Lung (tissue), 12 donors: ENCODE data around the gene NAT14. TPM values are rescaled to one million over a fixed set of nuclear protein-coding genes. Genes with fewer than 3 reads are reported as not detected.

Experiments
- ATAC-seq: fragments of 200-7000 bp; cut with Tn5 transposase; one replicate; pipeline ENCODE4 v1.9.1; 2020; ENCODE audit warnings: moderate number of reproducible peaks; ENCODE audit not compliant: insufficient read depth, low FRiP score
- DNase-seq, 3 donors: peaks; one replicate each; pipeline ENCODE4 v3.0.0-alpha.2; 2013 to 2017
- H3K27ac ChIP-seq, 2 donors: one replicate each; pipeline ENCODE4 v1.5.1; 2013; ENCODE audit warnings: mild to moderate bottlenecking in 2 of 2, moderate library complexity in 2 of 2, control low read depth in 1 of 2, inconsistent platforms in 1 of 2, low read depth in 1 of 2, low read length in 1 of 2
- H3K27me3 ChIP-seq, 3 donors: one replicate each; pipeline ENCODE4 v1.5.1; 2013; ENCODE audit warnings: low read length in 2 of 3; ENCODE audit not compliant: control insufficient read depth in 3 of 3, insufficient read depth in 3 of 3
- H3K36me3 ChIP-seq, 4 donors: one replicate each; pipeline ENCODE4 v1.5.1; 2013; ENCODE audit warnings: low read length in 4 of 4, mild to moderate bottlenecking in 1 of 4, moderate library complexity in 1 of 4; ENCODE audit not compliant: control insufficient read depth in 4 of 4, insufficient read depth in 4 of 4
- H3K4me1 ChIP-seq, 5 donors: one replicate each; pipeline ENCODE4 v1.5.1; 2013; ENCODE audit warnings: low read length in 5 of 5, mild to moderate bottlenecking in 2 of 5, moderate library complexity in 1 of 5; ENCODE audit not compliant: control insufficient read depth in 5 of 5, insufficient read depth in 5 of 5
- H3K4me3 ChIP-seq: one replicate; pipeline ENCODE4 v1.5.1; 2013; ENCODE audit warnings: mild to moderate bottlenecking, control low read depth, moderate library complexity
- H3K9ac ChIP-seq, 2 donors: one replicate each; pipeline ENCODE4 v1.5.1; 2013; ENCODE audit warnings: low read length in 2 of 2, control low read depth in 1 of 2; ENCODE audit not compliant: insufficient read depth in 1 of 2
- H3K9me3 ChIP-seq, 4 donors: one replicate each; pipeline ENCODE4 v1.5.1; 2013; ENCODE audit warnings: low read length in 3 of 4, mild to moderate bottlenecking in 1 of 4, moderate library complexity in 1 of 4; ENCODE audit not compliant: control insufficient read depth in 4 of 4, insufficient read depth in 3 of 4
- WGBS, 2 donors: extraction: QIAGEN DNeasy Blood & Tissue Kit; methylation state at CpG; one replicate each; pipeline ENCODE4 v1.1.7; 2013; 5-methylcytosine and 5-hydroxymethylcytosine counted together
- polyA plus RNA-seq, 2 donors: library from polyadenylated mRNA; stranded (reverse); fragments of 200-250 nt; gene quantifications; one replicate each; pipeline ENCODE4 v1.2.1, GENCODE V29; 2013
- total RNA-seq, 2 donors: library from RNA; depleted of rRNA in 1 of 2; stranded (reverse); fragments of >200 nt in 1 of 2; gene quantifications; one replicate each; pipeline ENCODE4 v1.2.1, GENCODE V29; 2014 to 2021
- TF ChIP-seq, protein P1 (sequence below): IDR thresholded peaks from 2 replicates; pipeline ENCODE4 v1.5.1; 2012; ENCODE audit warnings: mild to moderate bottlenecking; ENCODE audit errors: control extremely low read depth, extremely low read depth
- donor health status: control.
- donor health status: control.
- donor health status: Bipolar disorder and iron deficiency.
- donor health status: healthy.
- donor health status: DM: yes; HTN: yes; CAD: no.

Gene NAT14
- total and polyA plus RNA-seq, 4 donors: 17.7 to 46.2 (median 33.2) TPM

DNA sequence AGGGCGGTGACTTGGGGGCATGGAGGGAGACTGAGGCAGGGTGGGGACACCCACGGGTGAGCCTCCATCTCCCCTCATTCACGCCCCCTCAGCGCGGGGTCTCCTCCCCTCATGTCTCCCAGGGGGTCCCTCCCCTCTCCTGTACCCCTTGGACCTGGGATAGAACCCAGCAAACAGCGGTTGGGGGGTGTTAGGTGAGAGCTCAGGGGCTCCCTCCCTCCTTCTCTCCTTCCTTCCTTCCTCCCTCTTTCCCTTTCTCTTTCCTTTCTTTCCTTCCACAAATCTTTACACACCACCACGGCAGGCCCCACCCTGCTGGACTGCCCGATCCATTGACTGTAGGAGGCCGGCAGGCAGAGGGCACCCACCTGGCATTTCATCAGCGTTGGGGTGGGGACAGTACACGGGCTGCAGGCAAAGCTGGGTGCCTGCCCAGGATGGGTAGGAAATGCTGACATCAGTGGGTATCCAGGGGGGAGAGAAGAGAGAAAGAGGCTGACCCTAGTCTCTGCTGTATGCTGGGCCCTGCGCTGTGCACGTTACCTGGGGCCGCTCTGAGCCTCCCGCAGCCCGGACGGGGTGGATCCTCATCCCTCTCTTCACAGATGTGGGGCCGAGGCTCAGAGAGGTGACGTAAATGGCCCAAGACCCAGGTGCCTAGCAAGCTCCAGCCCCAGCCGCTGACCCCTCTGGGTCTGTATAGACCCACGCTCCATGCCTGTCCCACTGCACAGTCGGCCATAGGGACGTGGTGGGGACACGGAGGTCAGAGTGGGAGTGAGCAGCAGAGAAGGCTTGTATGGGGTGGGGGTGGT is 6.8 kb downstream of the NAT14 start:
- Histone ChIP-seq H3K27me3 (peaks cover 0 to 3% (median 0%) of the 10 kb centered on the region in 3 donors), H3K9me3 (peaks cover 0 to 2% (median 0%) of the 10 kb centered on the region in 4 donors)

DNA sequence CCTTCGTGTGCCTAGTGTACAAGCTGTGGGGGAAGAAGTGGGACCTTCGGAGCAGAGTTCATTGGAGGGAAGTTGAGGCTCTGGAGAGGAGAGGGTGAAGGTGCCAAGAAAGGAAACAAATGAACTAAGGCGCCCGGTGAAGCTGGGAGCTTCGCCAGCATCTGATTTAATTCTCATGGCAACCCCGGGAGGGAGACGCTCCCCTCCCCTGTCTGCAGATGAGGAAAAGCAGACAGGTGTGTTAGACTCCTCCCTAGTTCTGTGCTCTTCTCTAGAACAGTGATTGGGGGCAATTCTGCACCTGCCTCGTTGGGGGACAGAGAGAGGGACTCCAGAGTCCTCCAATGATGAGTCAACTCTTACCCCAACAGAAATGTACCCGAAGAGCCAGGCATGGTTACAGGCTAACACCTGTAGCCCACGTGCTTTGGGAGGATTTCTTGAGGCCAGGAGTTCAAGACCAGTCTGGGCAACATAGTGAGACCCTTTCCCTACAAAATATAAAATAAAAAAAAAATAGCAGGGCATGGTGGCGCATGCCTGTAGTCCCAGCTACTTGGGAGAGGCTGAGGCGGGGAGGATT is 7.5 kb downstream of the NAT14 start:
- DNase-seq (no peak), ATAC-seq (no peak)
- Histone ChIP-seq H3K9ac (no peak overlapping the region), H3K4me1 (peaks cover 0 to 24% (median 8%) of the 10 kb centered on the region in 5 donors), H3K36me3 (no peaks in the 10 kb centered on the region), H3K4me3 (no peak overlapping the region), H3K9me3 (peaks cover 0 to 2% (median 0%) of the 10 kb centered on the region in 4 donors), H3K27me3 (peaks cover 0 to 3% (median 0%) of the 10 kb centered on the region in 3 donors), H3K27ac (no peak overlapping the region)
- WGBS, 2 donors: 52 to 53% methylated on average over 12 of the region's 12 CpGs
- TF ChIP-seq, protein P1, sequence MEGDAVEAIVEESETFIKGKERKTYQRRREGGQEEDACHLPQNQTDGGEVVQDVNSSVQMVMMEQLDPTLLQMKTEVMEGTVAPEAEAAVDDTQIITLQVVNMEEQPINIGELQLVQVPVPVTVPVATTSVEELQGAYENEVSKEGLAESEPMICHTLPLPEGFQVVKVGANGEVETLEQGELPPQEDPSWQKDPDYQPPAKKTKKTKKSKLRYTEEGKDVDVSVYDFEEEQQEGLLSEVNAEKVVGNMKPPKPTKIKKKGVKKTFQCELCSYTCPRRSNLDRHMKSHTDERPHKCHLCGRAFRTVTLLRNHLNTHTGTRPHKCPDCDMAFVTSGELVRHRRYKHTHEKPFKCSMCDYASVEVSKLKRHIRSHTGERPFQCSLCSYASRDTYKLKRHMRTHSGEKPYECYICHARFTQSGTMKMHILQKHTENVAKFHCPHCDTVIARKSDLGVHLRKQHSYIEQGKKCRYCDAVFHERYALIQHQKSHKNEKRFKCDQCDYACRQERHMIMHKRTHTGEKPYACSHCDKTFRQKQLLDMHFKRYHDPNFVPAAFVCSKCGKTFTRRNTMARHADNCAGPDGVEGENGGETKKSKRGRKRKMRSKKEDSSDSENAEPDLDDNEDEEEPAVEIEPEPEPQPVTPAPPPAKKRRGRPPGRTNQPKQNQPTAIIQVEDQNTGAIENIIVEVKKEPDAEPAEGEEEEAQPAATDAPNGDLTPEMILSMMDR: no peak

More for the DNA sequence above, 6.8 kb downstream of the NAT14 start:
- Histone ChIP-seq H3K9ac (no peak overlapping the region), H3K4me3 (no peak overlapping the region), H3K4me1 (peaks cover 0 to 31% (median 8%) of the 10 kb centered on the region in 5 donors), H3K36me3 (no peaks in the 10 kb centered on the region), H3K27ac (no peak overlapping the region)
- TF ChIP-seq, protein P1: no peak
- ATAC-seq (no peak), DNase-seq (no peak)
- 74 to 77% methylated on average over 24 of the region's 24 CpGs for WGBS, 2 donors

DNA sequence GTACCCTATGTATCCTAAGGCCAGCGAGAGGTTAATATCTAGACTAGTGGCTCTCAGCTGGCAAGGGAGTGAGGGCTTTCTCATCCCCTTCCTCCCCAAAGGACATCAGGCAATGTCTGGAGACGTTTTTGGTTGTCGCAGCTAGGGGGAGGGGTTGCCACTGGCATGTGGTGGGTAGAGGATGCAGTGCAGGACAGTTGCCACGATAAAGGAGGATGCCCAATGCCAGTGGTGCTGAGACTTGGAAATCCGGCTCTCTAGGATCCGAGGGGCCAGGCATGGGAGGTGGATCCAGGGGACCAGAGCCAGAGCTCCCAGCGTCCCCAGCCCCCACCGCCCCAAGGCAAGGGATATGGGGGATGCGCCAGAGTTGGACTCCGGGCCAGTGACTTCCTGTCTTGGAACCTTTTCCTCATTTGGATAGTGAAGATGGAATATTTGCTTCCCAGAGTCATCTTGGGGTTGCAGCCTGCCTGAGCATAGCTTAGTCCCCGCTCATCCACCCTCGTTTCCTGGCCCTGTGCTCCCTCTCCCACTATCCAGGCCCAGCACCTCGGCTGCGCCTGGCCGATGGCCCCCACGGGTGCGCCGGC is 8.2 kb downstream of the NAT14 start:
- no peaks in the 10 kb centered on the region for H3K36me3 ChIP-seq
- DNase-seq (peak; percentile 37 to 46 (median 41)), ATAC-seq (no peak)
- H3K9ac ChIP-seq: no peak overlapping the region
- peak overlapping the region; percentile 3 to 56 for H3K27ac ChIP-seq
- peaks cover 0 to 3% (median 0%) of the 10 kb centered on the region in 3 donors for H3K27me3 ChIP-seq
- H3K4me3 ChIP-seq: no peak overlapping the region
- TF ChIP-seq, protein P1: no peak
- peaks cover 0 to 2% (median 0%) of the 10 kb centered on the region in 4 donors for H3K9me3 ChIP-seq
- WGBS, 2 donors: 51 to 60% methylated on average over 18 of the region's 18 CpGs
- peaks cover 0 to 19% (median 5%) of the 10 kb centered on the region in 5 donors for H3K4me1 ChIP-seq
